CD4-positive, CD25-positive, alpha-beta regulatory T cell (primary cell): ENCODE data around the gene VARS1. TPM values are rescaled to one million over a fixed set of nuclear protein-coding genes. Genes with fewer than 3 reads are reported as not detected.

Source experiments
- ATAC-seq, 2 donors: fragments of 150-1000 bp; cut with Tn5 transposase; one replicate each; pipeline ENCODE4 v1.10.0; 2021; ENCODE audit warnings: low read depth in 2 of 2, moderate number of reproducible peaks in 2 of 2, moderate library complexity in 1 of 2
- DNase-seq, 3 donors: peaks; one replicate each; pipeline versions ENCODE4 v3.0.0 to v3.0.0-alpha.2; 2012 to 2022; ENCODE audit warnings: mixed read lengths in 1 of 3
- H3K27ac ChIP-seq: one replicate; pipeline ENCODE4 v1.7.0; 2013; ENCODE audit warnings: mild to moderate bottlenecking, low read length; ENCODE audit not compliant: insufficient read depth, poor library complexity, severe bottlenecking
- H3K27me3 ChIP-seq: one replicate; pipeline ENCODE4 v1.7.0; 2013; ENCODE audit warnings: low read length; ENCODE audit not compliant: control insufficient read depth, insufficient read depth
- H3K36me3 ChIP-seq: one replicate; pipeline ENCODE4 v1.7.0; 2013; ENCODE audit warnings: mild to moderate bottlenecking, low read length, moderate library complexity; ENCODE audit not compliant: control insufficient read depth, insufficient read depth
- H3K4me1 ChIP-seq: 2 replicates; pipeline ENCODE4 v1.7.0; 2013; ENCODE audit warnings: mild to moderate bottlenecking, low read length; ENCODE audit not compliant: insufficient read depth, control insufficient read depth, poor library complexity, severe bottlenecking
- H3K4me3 ChIP-seq: one replicate; pipeline ENCODE4 v1.7.0; 2013; ENCODE audit warnings: low read depth, mild to moderate bottlenecking, low read length, moderate library complexity
- H3K9me3 ChIP-seq, 2 experiments: 1 replicate in 1 of 2; 2 replicates in 1 of 2; pipeline ENCODE4 v1.7.0; 2013; ENCODE audit warnings: low read length in 2 of 2, mild to moderate bottlenecking in 1 of 2, moderate library complexity in 1 of 2; ENCODE audit not compliant: control insufficient read depth in 2 of 2
- H3K27ac Mint-ChIP-seq, 3 donors: one replicate each; pipeline ENCODE4 v1.8.0; 2020 to 2022; ENCODE audit warnings: mild to moderate bottlenecking in 3 of 3, mixed read lengths in 3 of 3, moderate library complexity in 2 of 3
- H3K27me3 Mint-ChIP-seq: one replicate; pipeline ENCODE4 v1.8.0; 2022; ENCODE audit warnings: mild to moderate bottlenecking, mixed read lengths
- H3K36me3 Mint-ChIP-seq: one replicate; pipeline ENCODE4 v1.8.0; 2020; ENCODE audit warnings: mixed read lengths
- H3K4me1 Mint-ChIP-seq, 4 donors: one replicate each; pipeline ENCODE4 v1.8.0; 2020 to 2022; ENCODE audit warnings: mixed read lengths in 4 of 4, mild to moderate bottlenecking in 1 of 4
- H3K4me3 Mint-ChIP-seq, 4 donors: one replicate each; pipeline ENCODE4 v1.8.0; 2020 to 2022; ENCODE audit warnings: mild to moderate bottlenecking in 4 of 4, mixed read lengths in 4 of 4, moderate library complexity in 3 of 4
- H3K9me3 Mint-ChIP-seq, 7 donors: one replicate each; pipeline ENCODE4 v1.8.0; 2020 to 2022; ENCODE audit warnings: mixed read lengths in 7 of 7, mild to moderate bottlenecking in 3 of 7, moderate library complexity in 2 of 7
- polyA plus RNA-seq, 4 donors: library from polyadenylated mRNA; unstranded; fragments of 300-500 nt; fragmentation: Illumina TruSeq; gene quantifications; one replicate each; pipeline ENCODE4 v1.2.3, GENCODE V29; 2021
- total RNA-seq: library from RNA; stranded (reverse); gene quantifications from one replicate; pipeline ENCODE4 v1.2.3, GENCODE V29; 2022

VARS1 gene
- total and polyA plus RNA-seq, 5 donors from 2014 or later = 27.1 to 63.4 (median 31.6) TPM

GRCh38 chr6:31778999-31779885 is 16.3 kb downstream of the VARS1 start:
- Mint-ChIP-seq H3K27ac (peak overlapping the region in 1 of 3 donors; percentile 83), H3K27me3 (peaks cover 4% of the 10 kb centered on the region)

GRCh38 chr6:31778193-31778592 is 17.4 kb downstream of the VARS1 start:
- ATAC-seq = no peak

More at GRCh38 chr6:31778999-31779885, 16.3 kb downstream of the VARS1 start:
- peaks cover 14% of the 10 kb centered on the region for H3K36me3 ChIP-seq
- H3K4me3 ChIP-seq = no peak overlapping the region
- peaks cover 24% of the 10 kb centered on the region for H3K4me1 ChIP-seq
- H3K27ac ChIP-seq = no peak overlapping the region
- ATAC-seq (no peak), DNase-seq (no peak)
- peaks cover 0 to 28% (median 7%) of the 10 kb centered on the region in 4 donors for H3K4me1 Mint-ChIP-seq
- H3K9me3 ChIP-seq = no peaks in the 10 kb centered on the region
- peaks cover 12% of the 10 kb centered on the region for H3K36me3 Mint-ChIP-seq
- H3K27me3 ChIP-seq = no peaks in the 10 kb centered on the region
- peak overlapping the region in 1 of 4 donors; percentile 51 for H3K4me3 Mint-ChIP-seq
- no peaks in the 10 kb centered on the region for H3K9me3 Mint-ChIP-seq

GRCh38 chr6:31777667-31778050 is 17.9 kb downstream of the VARS1 start:
- ATAC-seq (no peak), DNase-seq (no peak)
- Mint-ChIP-seq H3K27ac (peak overlapping the region; percentile 52 to 81 (median 74)), H3K9me3 (no peaks in the 10 kb centered on the region), H3K4me1 (peaks cover 0 to 38% (median 7%) of the 10 kb centered on the region in 4 donors), H3K4me3 (no peak overlapping the region), H3K36me3 (peaks cover 3% of the 10 kb centered on the region), H3K27me3 (peaks cover 4% of the 10 kb centered on the region)
- no peak overlapping the region for H3K4me3 ChIP-seq
- H3K27ac ChIP-seq = peak overlapping the region; percentile 63
- H3K36me3 ChIP-seq = peaks cover 10% of the 10 kb centered on the region
- peaks cover 33% of the 10 kb centered on the region for H3K4me1 ChIP-seq
- H3K9me3 ChIP-seq = no peaks in the 10 kb centered on the region
- H3K27me3 ChIP-seq = no peaks in the 10 kb centered on the region

More at GRCh38 chr6:31778193-31778592, 17.4 kb downstream of the VARS1 start:
- peaks cover 12% of the 10 kb centered on the region for H3K36me3 ChIP-seq
- H3K4me1 ChIP-seq = peaks cover 28% of the 10 kb centered on the region
- Mint-ChIP-seq H3K4me3 (no peak overlapping the region), H3K9me3 (no peaks in the 10 kb centered on the region), H3K36me3 (peaks cover 8% of the 10 kb centered on the region), H3K4me1 (peaks cover 0 to 33% (median 7%) of the 10 kb centered on the region in 4 donors), H3K27ac (no peak overlapping the region), H3K27me3 (peaks cover 4% of the 10 kb centered on the region)
- no peak overlapping the region for H3K4me3 ChIP-seq
- H3K27me3 ChIP-seq = no peaks in the 10 kb centered on the region
- DNase-seq = no peak
- no peaks in the 10 kb centered on the region for H3K9me3 ChIP-seq
- H3K27ac ChIP-seq = no peak overlapping the region

GRCh38 chr6:31776989-31777666 is 18.4 kb downstream of the VARS1 start, which contains the start of gene VWA7:
TSS of gene VWA7 (minus strand) at chr6:31777328. CDS start at chr6:31776779, 549 bp downstream.
- Mint-ChIP-seq H3K4me1 (peaks cover 0 to 43% (median 9%) of the 10 kb centered on the region in 4 donors), H3K9me3 (no peaks in the 10 kb centered on the region), H3K27me3 (peaks cover 4% of the 10 kb centered on the region), H3K36me3 (peaks cover 3% of the 10 kb centered on the region), H3K27ac (peak within 1 kb of the TSS; percentile 52 to 81 (median 74)), H3K4me3 (peak within 1 kb of the TSS in 3 of 4 donors; percentile 23 to 86 (median 74))
- Histone ChIP-seq H3K36me3 (peaks cover 10% of the 10 kb centered on the region), H3K9me3 (no peaks in the 10 kb centered on the region), H3K27ac (peak within 1 kb of the TSS; percentile 63), H3K4me3 (no peak within 1 kb of the TSS), H3K27me3 (no peaks in the 10 kb centered on the region), H3K4me1 (peaks cover 38% of the 10 kb centered on the region)
- DNase-seq (peak; percentile 48 to 81 (median 51)), ATAC-seq (peak; percentile 68 to 71)

DNA sequence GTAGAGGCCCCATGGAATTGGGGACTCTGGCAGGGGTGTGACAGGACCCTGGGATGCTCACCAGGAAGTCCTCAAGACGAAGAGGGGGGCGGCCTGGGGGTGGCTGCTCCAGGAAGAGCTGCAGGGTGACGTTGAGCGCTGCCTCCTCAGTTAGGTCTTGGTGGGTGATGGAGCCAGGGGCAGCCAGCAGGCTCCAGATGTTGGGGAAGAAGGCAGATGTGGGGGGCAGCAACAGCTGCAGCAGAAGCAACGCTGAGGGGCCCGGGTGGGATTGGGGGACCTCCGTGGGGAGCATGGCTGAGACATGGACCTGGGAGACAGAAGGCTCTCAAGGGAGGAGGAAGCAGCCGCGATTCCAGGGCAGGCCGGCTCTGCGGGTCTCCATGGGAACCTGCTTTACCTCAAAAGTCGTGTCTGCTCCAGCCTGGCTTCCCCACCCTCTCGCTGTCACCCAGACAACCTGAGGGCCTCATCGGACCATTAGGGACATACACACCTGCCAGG is 19.0 kb downstream of the VARS1 start:
- peak overlapping the region in 2 of 3 donors; percentile 74 to 78 for H3K27ac Mint-ChIP-seq
- peak overlapping the region; percentile 63 for H3K27ac ChIP-seq
- H3K4me1 Mint-ChIP-seq = peaks cover 0 to 46% (median 12%) of the 10 kb centered on the region in 4 donors
- H3K9me3 Mint-ChIP-seq = no peaks in the 10 kb centered on the region
- ATAC-seq = no peak
- peaks cover 44% of the 10 kb centered on the region for H3K4me1 ChIP-seq
- H3K4me3 Mint-ChIP-seq = peak overlapping the region in 3 of 4 donors; percentile 23 to 86 (median 74)
- no peak for DNase-seq
- no peak overlapping the region for H3K4me3 ChIP-seq
- peaks cover 4% of the 10 kb centered on the region for H3K27me3 Mint-ChIP-seq
- peaks cover 10% of the 10 kb centered on the region for H3K36me3 ChIP-seq
- H3K9me3 ChIP-seq = no peaks in the 10 kb centered on the region
- no peaks in the 10 kb centered on the region for H3K27me3 ChIP-seq
- peaks cover 3% of the 10 kb centered on the region for H3K36me3 Mint-ChIP-seq

- Histone ChIP-seq H3K4me3 (no peak overlapping the region), H3K4me1 (peaks cover 51% of the 10 kb centered on the region), H3K27ac (no peak overlapping the region), H3K27me3 (no peaks in the 10 kb centered on the region), H3K9me3 (no peaks in the 10 kb centered on the region), H3K36me3 (peaks cover 10% of the 10 kb centered on the region)
- no peak for ATAC-seq
- DNase-seq = no peak
- Mint-ChIP-seq H3K27me3 (peaks cover 4% of the 10 kb centered on the region), H3K9me3 (no peaks in the 10 kb centered on the region), H3K36me3 (peaks cover under 1% of the 10 kb centered on the region), H3K4me3 (peak overlapping the region in 3 of 4 donors; percentile 23 to 86 (median 74)), H3K4me1 (peaks cover 0 to 53% (median 18%) of the 10 kb centered on the region in 4 donors), H3K27ac (peak overlapping the region; percentile 74 to 90 (median 86))
These were observed 19.7 kb downstream of the VARS1 start for GRCh38 chr6:31775633-31776484.

DNA sequence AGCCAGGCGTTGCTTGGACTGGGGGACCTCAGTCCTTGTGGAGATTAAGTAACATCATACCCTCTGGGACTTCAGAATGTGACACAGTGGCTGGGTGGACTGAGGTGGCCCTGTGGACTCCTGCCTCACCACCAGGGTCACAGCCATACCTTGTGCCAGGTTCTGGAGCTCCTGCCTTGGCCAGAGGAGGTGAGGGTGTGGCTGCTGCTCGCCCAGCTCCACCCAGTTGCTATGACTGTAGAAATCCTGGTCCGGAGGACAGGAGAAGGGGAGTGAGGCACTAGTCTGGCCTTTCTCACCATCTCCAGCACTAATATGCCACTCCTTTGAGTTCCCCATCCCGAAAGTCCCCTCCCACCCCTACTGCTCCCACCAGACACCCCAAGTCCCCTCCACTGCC is 20.4 kb downstream of the VARS1 start:
- peaks cover 53% of the 10 kb centered on the region for H3K4me1 ChIP-seq

More for the DNA sequence above, 20.4 kb downstream of the VARS1 start:
- DNase-seq = no peak
- H3K36me3 ChIP-seq = peaks cover 6% of the 10 kb centered on the region
- no peaks in the 10 kb centered on the region for H3K9me3 Mint-ChIP-seq
- no peak overlapping the region for H3K27ac ChIP-seq
- H3K4me1 Mint-ChIP-seq = peaks cover 0 to 57% (median 18%) of the 10 kb centered on the region in 4 donors
- H3K9me3 ChIP-seq = no peaks in the 10 kb centered on the region
- H3K27me3 Mint-ChIP-seq = peaks cover 4% of the 10 kb centered on the region
- H3K27ac Mint-ChIP-seq = peak overlapping the region in 2 of 3 donors; percentile 52 to 90
- no peak for ATAC-seq
- no peaks in the 10 kb centered on the region for H3K36me3 Mint-ChIP-seq
- peak overlapping the region in 2 of 4 donors; percentile 25 to 61 for H3K4me3 Mint-ChIP-seq
- no peak overlapping the region for H3K4me3 ChIP-seq
- H3K27me3 ChIP-seq = no peaks in the 10 kb centered on the region
